Hematopoietic multipotent progenitor cell (in vitro differentiated cells): Measurements from ENCODE around the gene DCC. TPM values are rescaled to one million over a fixed set of nuclear protein-coding genes. Genes with fewer than 3 reads are reported as not detected.

Experiments used
- DNase-seq, 3 donors: peaks; one replicate each; pipeline ENCODE4 v3.0.0-alpha.2; 2011 to 2015; ENCODE audit warnings: low read depth in 2 of 3, low spot score in 2 of 3
- total RNA-seq: library from RNA; depleted of rRNA; stranded (reverse); fragments of >200 nt; gene quantifications from one replicate; pipeline ENCODE4 v1.2.3, GENCODE V29; 2012

Gene DCC, protein sequence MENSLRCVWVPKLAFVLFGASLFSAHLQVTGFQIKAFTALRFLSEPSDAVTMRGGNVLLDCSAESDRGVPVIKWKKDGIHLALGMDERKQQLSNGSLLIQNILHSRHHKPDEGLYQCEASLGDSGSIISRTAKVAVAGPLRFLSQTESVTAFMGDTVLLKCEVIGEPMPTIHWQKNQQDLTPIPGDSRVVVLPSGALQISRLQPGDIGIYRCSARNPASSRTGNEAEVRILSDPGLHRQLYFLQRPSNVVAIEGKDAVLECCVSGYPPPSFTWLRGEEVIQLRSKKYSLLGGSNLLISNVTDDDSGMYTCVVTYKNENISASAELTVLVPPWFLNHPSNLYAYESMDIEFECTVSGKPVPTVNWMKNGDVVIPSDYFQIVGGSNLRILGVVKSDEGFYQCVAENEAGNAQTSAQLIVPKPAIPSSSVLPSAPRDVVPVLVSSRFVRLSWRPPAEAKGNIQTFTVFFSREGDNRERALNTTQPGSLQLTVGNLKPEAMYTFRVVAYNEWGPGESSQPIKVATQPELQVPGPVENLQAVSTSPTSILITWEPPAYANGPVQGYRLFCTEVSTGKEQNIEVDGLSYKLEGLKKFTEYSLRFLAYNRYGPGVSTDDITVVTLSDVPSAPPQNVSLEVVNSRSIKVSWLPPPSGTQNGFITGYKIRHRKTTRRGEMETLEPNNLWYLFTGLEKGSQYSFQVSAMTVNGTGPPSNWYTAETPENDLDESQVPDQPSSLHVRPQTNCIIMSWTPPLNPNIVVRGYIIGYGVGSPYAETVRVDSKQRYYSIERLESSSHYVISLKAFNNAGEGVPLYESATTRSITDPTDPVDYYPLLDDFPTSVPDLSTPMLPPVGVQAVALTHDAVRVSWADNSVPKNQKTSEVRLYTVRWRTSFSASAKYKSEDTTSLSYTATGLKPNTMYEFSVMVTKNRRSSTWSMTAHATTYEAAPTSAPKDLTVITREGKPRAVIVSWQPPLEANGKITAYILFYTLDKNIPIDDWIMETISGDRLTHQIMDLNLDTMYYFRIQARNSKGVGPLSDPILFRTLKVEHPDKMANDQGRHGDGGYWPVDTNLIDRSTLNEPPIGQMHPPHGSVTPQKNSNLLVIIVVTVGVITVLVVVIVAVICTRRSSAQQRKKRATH (N-terminal part only)
- total RNA-seq: not detected

DNA sequence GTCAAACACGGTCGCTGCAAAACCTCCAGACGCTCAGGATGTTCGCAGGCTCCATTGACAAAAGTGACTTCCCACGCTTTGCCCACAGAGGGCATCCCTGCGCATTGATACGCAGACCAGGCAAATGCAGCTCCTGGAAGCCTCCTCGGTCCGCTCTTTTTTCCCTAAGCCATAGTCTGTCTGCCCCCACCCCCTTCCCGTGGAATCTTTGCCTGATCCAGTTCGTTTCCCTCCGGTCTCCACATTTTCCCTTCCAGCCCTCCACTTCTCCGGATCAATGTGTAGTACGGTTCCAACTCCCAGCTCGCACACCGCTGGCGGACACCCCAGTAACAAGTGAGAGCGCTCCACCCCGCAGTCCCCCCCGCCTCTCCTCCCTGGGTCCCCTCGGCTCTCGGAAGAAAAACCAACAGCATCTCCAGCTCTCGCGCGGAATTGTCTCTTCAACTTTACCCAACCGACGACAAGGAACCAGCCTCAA lies at the start of gene DCC:
Gene DCC, plus strand, starts transcription at position 307 of the 481 bp plus-strand sequence. CDS start 591 bp downstream, outside the sequence.
- no peak for DNase-seq

DNA sequence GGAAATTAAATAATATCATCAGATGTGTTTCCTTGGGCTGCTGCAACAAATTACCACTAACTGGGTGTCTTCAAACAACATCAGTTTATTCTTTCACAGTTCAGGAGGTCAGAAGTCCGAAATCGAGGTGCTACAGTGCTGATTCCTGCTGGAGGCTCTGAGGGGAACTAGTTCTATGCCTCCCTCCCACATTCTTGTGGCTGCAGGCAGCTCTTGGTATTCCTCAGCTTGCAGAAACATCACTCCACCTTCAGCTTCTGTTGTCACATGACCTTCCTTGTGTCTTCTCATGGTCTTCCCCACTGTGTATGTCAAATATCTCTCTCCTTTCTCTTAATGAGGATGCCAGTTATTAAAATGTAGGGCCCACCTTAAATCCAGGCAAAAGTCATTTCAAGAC lies 29.3 kb upstream of the DCC start:
- DNase-seq: no peak

DNA sequence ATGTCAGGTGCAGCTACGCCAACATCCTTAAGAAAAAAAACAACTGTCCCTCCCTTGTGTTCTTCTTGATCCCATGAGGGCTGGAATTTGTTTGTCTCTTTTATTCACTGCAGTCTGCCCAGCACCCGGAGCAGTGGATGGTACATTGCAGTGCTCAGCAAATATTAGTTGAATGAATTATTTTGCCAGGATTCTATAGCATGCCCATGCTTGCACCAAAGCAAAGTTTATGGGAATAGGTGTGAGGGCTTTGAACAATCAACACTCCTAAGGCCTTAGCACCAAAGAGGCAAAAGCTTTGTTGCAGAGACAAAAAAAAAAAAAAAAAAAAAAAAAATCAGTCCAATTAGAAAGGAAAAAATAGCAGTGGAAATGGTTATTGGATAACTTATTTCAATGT lies 28.7 kb upstream of the DCC start:
- DNase-seq: no peak

DNA sequence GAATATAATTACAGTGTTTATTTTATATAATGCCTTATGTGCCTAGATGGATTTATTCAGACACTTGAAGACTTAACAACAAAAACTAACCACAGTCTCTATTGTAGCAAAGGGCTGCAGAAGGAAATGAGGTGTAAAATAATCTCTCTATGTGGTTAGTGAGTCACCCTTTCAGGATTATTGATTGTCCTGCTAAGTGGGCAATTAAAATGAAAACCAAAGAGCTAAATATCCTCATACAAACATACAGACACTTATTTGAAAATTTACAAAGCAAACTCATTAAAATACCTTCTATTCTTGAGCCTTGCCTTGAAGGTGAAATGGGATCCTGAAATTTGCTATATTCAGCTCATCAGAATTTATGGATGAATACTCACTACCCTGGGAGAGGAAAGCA lies 27.7 kb upstream of the DCC start:
- no peak for DNase-seq

DNA sequence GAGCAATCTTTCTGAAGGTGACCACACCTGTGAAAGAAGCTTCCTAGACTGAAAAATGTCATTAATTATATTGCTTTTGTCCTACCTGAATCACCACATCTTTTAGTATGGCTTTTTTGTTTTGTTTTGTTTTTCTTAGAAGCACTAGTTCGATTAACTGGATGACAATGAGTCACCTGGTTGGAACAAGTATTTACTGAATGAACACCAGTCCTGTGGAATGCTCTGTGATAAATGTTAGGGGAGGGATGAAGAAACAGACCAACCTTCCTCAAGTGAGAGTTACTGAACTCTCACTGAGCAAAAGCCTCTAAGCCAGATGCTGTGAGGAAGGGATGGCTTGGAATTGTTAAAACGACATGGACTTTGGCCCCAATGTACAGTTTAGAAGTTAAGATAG lies 26.8 kb upstream of the DCC start:
- no peak for DNase-seq

DNA sequence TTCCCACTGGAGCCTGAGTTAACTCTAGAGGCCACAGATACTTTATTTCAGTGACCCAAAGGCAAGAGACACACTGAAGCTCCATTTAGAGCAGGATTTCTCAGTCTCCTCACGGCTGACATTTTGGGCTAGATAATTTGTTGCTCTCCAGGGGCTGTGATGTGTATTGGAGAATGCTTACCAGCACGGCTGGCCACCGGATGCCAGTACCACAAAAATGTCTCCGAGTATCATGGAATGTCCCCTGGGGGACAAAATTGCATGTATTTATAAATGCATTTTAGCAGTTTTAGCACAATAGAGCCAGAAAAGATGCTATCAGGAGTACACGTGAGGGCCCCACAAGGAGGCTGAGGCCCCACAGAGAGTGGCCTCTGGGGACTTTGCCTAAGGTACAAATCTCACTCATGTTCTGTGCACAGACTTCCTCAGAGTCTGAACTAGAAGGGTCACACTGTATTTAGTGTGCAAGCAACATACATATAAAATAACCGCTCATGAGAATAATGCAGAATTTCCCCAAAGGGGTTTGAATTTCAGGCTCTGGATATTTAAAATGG lies 20.5 kb upstream of the DCC start:
- DNase-seq: no peak

DNA sequence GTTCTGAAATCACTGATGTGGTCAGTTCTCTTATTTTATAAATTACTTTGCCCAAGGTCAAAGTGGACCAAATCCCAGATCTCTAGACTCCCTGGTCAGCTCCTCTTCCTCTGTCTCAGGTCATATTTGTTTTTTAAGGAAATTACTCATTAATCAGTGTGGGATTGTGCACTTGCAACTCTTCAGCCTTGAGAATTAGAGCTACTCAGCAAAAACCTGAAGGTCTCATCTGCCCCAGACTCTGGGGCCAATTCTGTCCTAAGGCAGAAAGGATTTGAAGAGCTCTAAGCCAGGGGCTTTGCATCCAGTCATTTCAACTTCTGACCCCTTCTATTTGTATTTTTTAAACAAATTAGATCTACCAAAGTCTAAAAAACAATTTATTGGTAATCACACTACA lies 17.7 kb upstream of the DCC start:
- no peak for DNase-seq

DNA sequence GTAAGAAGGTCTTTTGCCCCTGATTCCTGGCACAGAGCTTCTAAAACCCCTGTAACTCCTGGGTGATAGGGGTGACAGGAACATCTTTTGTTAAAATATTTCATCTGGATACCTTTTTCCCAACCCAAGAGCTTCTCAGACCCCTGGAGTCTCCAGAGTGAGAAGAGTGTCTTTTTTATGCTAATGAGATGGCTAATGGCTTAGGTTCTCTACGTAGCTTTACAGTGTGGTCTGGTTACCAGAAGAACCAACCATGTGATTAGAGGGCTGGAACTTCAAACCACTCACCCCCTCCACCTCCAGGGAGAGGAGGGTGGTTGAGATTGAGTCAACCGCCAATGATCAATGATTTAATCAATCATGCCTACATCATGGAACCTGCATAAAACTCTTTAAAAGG lies 16.2 kb upstream of the DCC start:
- no peak for DNase-seq

DNA sequence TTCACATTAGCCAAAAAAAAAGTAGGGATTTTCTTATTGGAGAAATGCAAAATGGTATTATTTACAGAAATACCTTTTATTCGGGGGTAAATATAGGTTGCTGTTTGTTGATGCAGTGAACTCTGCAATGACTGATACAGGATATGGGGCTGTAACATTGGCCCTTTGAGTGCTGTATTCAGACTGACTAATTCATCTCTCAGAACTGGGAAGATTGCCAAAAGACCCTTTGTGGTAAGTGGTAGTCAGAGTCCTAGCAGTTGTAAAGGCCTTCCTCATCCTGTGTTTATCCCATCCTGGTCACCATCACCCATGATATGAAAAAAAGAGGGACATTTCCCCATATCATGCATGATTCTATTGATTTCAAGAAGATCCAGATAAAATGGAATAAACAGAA lies 14.0 kb upstream of the DCC start:
- no peak for DNase-seq

DNA sequence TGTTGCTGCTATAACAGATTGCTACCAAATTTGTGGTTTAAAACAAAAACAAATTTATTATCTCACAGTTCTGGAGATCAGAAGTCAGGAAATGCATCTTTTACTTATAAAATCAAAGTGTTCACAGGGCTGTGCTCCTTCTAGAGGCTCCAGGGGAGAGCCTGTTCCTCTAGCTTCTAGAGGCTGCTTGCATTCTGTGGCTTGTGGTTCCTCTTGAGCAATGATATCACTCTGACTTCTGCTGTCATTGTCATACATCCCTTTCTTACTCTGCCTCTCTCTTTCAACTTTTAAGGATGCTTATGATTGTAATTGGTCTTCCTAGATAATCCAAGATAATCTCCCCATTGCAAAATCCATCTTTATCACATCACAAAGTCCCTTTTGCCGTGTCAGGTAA lies 6.1 kb upstream of the DCC start:
- no peak for DNase-seq

DNA sequence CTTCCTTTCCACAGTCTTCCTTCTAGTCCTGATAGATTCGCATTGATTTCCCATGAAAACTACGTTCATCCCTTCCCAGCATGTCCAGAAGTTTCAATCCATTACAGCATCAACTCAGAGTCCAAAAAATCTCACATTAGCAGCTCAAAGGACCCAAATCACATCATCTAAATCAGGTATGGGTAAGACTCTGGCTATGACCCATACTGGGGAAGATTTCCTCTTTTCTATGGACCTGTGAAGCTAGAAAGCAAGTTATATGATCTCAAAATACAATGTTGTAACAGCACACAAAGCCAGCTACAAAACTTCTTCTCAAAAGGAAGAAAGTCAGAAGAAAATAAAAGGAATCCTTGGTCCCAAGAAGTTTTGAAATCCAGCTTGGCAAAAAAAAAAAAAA lies 5.7 kb upstream of the DCC start:
- DNase-seq: no peak

DNA sequence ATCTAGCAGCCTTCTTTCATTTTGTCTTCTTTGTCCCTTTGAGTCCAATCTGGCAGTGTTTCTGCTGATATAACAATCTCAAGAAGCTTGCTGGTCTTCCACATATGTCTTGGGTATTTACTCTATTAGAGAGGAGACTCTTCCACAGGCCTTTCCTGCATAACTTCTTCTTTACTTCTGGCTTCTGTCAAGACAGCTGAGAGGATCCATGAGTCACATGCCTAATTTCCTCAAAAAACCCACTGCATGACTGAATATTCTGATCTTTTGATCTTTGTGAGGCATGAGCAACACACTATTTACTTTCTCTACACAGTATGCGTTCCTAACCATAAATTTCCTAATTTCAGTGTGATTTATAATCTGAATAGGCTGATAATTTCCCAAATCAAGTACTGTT lies 5.1 kb upstream of the DCC start:
- DNase-seq: no peak

DNA sequence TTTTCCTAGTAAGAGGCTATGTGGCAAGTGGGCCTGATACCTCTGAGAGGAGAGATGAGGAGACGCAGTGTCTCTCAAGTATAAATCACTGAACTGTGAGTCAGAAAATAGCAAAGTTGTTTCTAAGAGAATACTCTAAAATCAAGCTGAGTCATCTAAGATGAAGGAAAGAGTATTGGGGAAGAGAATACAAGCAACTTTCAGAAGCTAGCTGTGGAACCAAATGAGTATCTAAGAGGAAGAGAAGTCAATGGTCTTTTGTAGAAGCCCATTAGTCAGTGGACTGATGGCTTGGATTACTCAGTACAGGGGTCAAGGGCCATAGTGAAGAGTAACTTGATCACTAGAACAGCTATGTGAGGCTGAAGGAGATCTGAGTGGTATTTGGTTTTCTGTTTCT lies 2.7 kb upstream of the DCC start:
- no peak for DNase-seq

DNA sequence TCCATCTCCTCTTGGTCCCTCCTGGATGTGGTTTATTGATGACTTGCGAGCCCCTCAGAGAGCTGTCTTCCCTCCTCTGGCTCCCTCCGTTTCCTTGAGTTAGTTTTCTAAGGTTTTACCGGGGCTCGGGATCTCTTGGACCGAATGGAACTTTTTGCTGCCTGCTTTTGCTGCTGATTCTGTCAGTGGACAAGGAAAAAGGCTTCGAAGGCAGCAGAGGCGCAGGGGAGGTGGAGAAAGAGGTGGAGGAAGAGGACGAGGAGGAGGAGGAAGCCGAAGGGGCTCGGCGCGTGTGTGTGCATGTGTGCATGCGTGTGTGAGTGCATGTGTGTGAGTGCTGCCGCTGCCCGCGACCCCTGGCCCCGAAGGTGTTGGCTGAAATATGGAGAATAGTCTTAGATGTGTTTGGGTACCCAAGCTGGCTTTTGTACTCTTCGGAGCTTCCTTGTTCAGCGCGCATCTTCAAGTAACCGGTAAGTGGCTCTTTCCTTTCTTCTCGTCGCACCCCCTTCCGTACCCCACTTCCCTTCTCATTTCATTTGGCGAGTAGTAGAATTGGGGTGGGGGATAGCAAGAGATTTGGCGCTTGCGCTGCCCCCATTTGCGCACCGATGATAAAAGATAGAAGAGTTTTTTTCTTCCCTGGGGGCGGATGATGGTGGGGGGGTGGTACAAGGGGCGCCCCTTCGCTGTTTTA lies 557 bp downstream of the DCC start:
- DNase-seq: no peak

DNA sequence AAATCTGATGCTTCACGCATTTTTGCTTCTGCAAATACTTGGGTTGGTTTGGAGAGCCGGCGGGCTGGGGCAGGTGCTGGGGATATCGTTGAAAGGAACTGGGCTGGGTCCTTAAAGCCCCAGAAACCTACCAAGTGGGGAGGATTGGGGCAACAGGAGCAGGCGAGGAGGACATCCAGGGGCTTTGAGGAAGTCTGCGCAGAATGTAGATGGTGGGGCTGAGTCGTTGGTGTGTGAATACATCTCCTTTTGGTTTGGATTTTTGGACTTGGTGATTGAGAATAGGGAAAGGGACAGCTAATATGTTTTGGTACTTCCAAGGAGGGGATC lies 1.1 kb downstream of the DCC start:
- no peak for DNase-seq

DNA sequence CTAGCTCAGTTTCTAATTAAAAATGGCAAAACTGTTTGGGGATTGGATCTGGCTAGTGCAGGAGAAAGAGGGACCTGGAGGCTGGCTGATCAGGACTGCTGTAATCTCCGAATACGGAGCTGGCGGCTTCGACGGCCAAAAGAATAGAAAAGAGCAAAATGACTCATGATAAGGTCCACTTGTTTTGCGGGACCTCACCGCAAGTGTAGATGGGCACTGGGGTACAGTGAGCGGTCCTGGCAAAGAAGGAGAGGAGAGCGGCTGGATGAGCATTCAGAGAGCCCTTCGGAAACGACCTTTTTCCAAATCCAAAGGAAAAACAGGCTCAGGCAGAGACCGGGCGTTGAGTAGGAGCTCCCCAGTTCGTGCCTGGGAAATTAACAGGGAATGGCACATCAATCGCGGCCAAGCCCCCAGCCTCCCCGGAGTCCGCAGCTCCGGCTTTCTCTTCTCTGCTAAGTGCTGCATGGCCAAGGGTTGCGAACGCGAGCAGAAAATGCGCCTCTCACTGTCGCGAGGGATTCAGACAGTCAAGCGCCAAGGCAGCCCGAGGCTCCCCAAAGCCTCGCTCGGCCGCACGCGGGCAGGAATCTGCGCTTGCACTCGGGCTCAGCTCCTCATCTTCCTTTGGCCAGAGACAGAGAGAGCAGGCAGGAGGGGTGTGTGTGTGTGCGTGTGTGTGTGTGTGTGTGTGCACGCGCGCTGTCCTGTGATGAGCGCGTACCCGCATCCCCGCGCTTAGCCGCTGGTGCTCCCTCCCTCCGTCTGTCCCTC lies 1.8 kb downstream of the DCC start:
- DNase-seq: no peak

DNA sequence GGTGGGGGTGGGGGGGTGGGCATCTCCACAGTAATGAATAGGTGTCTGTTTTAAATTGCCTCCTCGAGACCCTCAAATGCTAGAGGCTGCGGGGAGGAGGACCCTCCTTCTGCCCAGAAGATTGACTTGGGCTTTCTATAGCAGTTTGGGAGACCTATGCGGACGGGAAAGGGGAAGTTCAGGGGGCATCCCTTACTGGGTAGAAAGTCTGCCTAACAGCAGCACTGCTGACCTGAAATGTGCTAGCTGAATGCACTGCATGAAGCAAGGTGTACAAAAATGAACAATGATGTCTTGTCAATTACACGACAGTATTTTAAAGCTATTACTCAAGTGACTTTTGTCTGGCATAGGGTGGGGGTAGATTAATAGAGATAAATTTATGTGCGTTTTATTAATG lies 2.5 kb downstream of the DCC start:
- peak in 1 of 3 donors; percentile 1 for DNase-seq

DNA sequence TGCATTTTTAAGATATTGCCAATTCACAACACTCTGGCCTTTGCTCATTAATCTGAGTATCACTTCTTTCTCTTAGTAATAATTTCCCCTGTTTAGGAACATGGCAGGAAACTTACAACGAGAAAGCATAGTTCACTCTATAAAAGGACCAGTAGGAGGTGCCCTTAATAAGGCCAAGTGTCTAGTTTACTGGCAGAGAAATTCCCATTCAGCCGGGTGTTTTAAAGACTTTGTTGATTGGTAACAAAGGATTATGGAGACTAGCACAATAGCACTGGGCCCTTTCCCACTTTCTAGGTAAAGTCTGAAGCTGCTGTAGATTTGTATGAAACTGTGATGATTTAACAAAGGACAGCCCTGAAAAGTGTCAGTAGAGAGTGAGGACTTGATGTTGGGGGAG lies 3.1 kb downstream of the DCC start:
- no peak for DNase-seq

DNA sequence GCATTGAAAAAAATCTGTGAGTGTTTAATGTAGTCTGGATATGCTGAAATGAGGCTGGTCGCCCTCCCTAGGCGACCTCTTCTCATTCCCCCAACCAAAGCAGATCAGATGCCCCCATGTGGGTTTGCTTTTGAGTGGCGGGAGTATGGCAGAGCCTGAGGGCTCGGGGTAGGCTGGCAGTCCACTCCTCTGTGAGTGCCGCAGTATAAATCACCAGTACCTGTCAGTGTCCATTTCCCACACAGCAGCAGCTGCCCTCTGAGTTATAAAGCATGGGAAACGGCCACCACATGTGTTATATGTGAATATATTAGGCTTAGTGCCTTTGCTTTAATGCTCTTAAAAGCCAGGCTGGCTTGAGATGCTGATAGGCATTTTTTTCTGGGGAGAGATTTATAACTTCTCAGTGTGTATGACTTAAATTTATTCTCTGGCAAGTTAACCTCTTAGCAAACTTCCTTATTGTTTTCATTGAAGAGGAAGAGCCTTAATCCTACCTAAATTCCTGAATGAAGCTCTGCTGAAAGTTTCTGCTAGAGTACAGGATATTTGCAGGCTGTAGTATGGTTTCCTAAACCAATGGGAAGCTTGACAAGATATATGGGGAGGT lies 3.8 kb downstream of the DCC start:
- DNase-seq: no peak
